Measurements from ENCODE around the gene TMEM11. TPM values are rescaled to one million over a fixed set of nuclear protein-coding genes. Genes with fewer than 3 reads are reported as not detected.

Gene TMEM11
- total and polyA plus RNA-seq, 2 of the 4 experiments (the other 2 are of a cell fraction) = 19.9 to 44.7 TPM

GRCh38 chr17:21200590-21201297 is 13.2 kb downstream of the TMEM11 start:
- no peak overlapping the region for H2BK120ac ChIP-seq (ENCODE audit: low read depth, low read length)
- dilution Hi-C loops (cut with HindIII; ENCODE audit: low sequenced_read_pairs, unreplicated experiment) (no loop called here), in situ Hi-C loops (cut with MboI; ENCODE audit: low sequenced_read_pairs) (no loop called here), intact Hi-C loops (cut with micrococcal nuclease) (no loop called here)
- 87% methylated on average over 8 of the region's 15 CpGs; no CpG with 5 or more reads in 1 of the 2 experiments for WGBS, 2 experiments (ENCODE audit: extremely low coverage in 2 of 2, insufficient read length in 1 of 2)
- no peak overlapping the region for H2AFZ ChIP-seq (replicated peaks; ENCODE audit: low read length, poor library complexity)
- H3K4me1 ChIP-seq (ENCODE audit: control insufficient read depth, insufficient read depth, low read length) = peaks cover 2% of the 10 kb centered on the region; the same call in 1 of the 2 replicates
- no peak overlapping the region for H3K14ac ChIP-seq (replicated peaks; ENCODE audit: low read depth, low read length)
- CTCF ChIA-PET = interaction anchor here (0.5 kb wide), 1 partner anchor 34 kb away, joined by 3 read pairs; no protein-coding TSS in a partner anchor
- peaks cover 89% of the 10 kb centered on the region for H4K20me1 ChIP-seq (ENCODE audit: insufficient read depth, low read length)
- TF ChIP-seq RAD21 (IDR thresholded peaks at IDR 0.05; ENCODE audit: low read length) (no peak), FOS (IDR thresholded peaks at IDR 0.05; ENCODE audit: low read depth, low read length) (no peak), BHLHE40 (IDR thresholded peaks at IDR 0.05; ENCODE audit: low read depth, low read length) (no peak), RCOR1 (IDR thresholded peaks at IDR 0.05; ENCODE audit: insufficient replicate concordance, low read length) (no peak), NFE2L2 (IDR thresholded peaks at IDR 0.05; ENCODE audit: low read depth, low read length) (no peak), POLR2A (IDR thresholded peaks at IDR 0.05; ENCODE audit: low read depth, low read length) (no peak), RFX5 (IDR thresholded peaks at IDR 0.05; ENCODE audit: low read depth, low read length) (no peak), MAZ (IDR thresholded peaks at IDR 0.05; ENCODE audit: borderline replicate concordance, low read depth, low read length) (no peak), MXI1 (IDR thresholded peaks at IDR 0.05; ENCODE audit: borderline replicate concordance, low read depth, low read length) (no peak), CTCF (conservative IDR thresholded peaks at IDR 0.05; ENCODE audit: low read depth, low read length) (no peak), MAFK (IDR thresholded peaks at IDR 0.05; ENCODE audit: low read depth, low read length) (no peak), SMC3 (IDR thresholded peaks at IDR 0.05; ENCODE audit: low read depth, low read length) (no peak), CEBPB (IDR thresholded peaks at IDR 0.05; ENCODE audit: low read depth, low read length) (no peak)
- TF ChIP-seq, protein P1, sequence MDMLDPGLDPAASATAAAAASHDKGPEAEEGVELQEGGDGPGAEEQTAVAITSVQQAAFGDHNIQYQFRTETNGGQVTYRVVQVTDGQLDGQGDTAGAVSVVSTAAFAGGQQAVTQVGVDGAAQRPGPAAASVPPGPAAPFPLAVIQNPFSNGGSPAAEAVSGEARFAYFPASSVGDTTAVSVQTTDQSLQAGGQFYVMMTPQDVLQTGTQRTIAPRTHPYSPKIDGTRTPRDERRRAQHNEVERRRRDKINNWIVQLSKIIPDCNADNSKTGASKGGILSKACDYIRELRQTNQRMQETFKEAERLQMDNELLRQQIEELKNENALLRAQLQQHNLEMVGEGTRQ (IDR thresholded peaks at IDR 0.05; ENCODE audit: low read depth, low read length) = no peak
- TF ChIP-seq, protein P2, sequence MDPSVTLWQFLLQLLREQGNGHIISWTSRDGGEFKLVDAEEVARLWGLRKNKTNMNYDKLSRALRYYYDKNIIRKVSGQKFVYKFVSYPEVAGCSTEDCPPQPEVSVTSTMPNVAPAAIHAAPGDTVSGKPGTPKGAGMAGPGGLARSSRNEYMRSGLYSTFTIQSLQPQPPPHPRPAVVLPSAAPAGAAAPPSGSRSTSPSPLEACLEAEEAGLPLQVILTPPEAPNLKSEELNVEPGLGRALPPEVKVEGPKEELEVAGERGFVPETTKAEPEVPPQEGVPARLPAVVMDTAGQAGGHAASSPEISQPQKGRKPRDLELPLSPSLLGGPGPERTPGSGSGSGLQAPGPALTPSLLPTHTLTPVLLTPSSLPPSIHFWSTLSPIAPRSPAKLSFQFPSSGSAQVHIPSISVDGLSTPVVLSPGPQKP (IDR thresholded peaks at IDR 0.05; ENCODE audit: borderline replicate concordance, low read depth, low read length) = no peak
- peaks cover 24% of the 10 kb centered on the region; the same call in 1 of the 2 replicates for H3K9me1 ChIP-seq (ENCODE audit: insufficient read depth, low read length)
- H3K9ac ChIP-seq (ENCODE audit: low read depth, low read length) = no peak overlapping the region
- no peaks in the 10 kb centered on the region for H3K9me3 ChIP-seq (ENCODE audit: control insufficient read depth, insufficient read depth, low read length)
- H3K27ac ChIP-seq (ENCODE audit: insufficient read depth, low read length) = no peak overlapping the region
- peaks cover 26% of the 10 kb centered on the region for H3K36me3 ChIP-seq (ENCODE audit: control insufficient read depth, insufficient read depth, low read length)
- no peak overlapping the region for H4K5ac ChIP-seq (ENCODE audit: low read depth, low read length)
- no peak overlapping the region for H3K4me3 ChIP-seq (ENCODE audit: insufficient read depth, low read depth, low read length)
- no peak overlapping the region for H2BK20ac ChIP-seq (ENCODE audit: low read depth, low read length)
- POLR2A ChIA-PET (ENCODE audit: unreplicated experiment) = no interaction called here
- H3K56ac ChIP-seq (ENCODE audit: extremely low read depth, insufficient read depth, low read length) = no peak overlapping the region
- H2BK15ac ChIP-seq (ENCODE audit: low read depth, low read length) = no peak overlapping the region
- ATAC-seq (ENCODE audit: low read depth) (no peak), DNase-seq (no peak)
- H3K4ac ChIP-seq (ENCODE audit: low read depth, low read length) = no peak overlapping the region
- H2AK5ac ChIP-seq (ENCODE audit: low read depth, low read length) = no peak overlapping the region
- no peak overlapping the region for H3K4me2 ChIP-seq (ENCODE audit: low read depth, low read length)
- no TSS peak for BruUV-seq (replicated peaks)
- no peak overlapping the region for H2BK5ac ChIP-seq (ENCODE audit: low read depth, low read length, poor library complexity, severe bottlenecking)
- H3K79me1 ChIP-seq (ENCODE audit: low read depth in 1 of 2, low read length in 2 of 2) = peaks cover 17 to 88% of the 10 kb centered on the region in 2 experiments
- no peak overlapping the region for H4K8ac ChIP-seq (ENCODE audit: low read depth in 2 of 2, low read length in 2 of 2)
- H2AK9ac ChIP-seq (replicated peaks; ENCODE audit: low read depth, low read length, poor library complexity) = no peak overlapping the region
- H3K27me3 ChIP-seq (ENCODE audit: control insufficient read depth, insufficient read depth, low read length) = no peaks in the 10 kb centered on the region
- no peak overlapping the region for H4K91ac ChIP-seq (ENCODE audit: insufficient read depth, low read depth, low read length)
- no peak overlapping the region for H3K18ac ChIP-seq (ENCODE audit: low read depth, low read length)
- H3K23ac ChIP-seq (ENCODE audit: low read depth, low read length) = no peak overlapping the region

All from IMR-90 (cell line).